Adrenal gland (tissue), 12 donors: ENCODE measurements around the gene CPSF4. TPM values are rescaled to one million over a fixed set of nuclear protein-coding genes. Genes with fewer than 3 reads are reported as not detected.

ENCODE experiments used
- DNase-seq, 7 donors: peaks; one replicate each; pipeline ENCODE4 v3.0.0-alpha.2; 2019 to 2020
- H3K27ac ChIP-seq, 5 donors: fragments of 200-600 bp; sonication (generic) in 4 of 5; 1 replicate in 3 of 5; 2 replicates in 2 of 5; pipeline versions ENCODE4 v1.5.1 to v1.8.0; 2016 to 2020; ENCODE audit warnings: mild to moderate bottlenecking in 1 of 5
- H3K27me3 ChIP-seq: fragments of 200-600 bp; 2 replicates; pipeline ENCODE4 v1.8.0; 2021
- H3K36me3 ChIP-seq, 2 donors: fragments of 200-600 bp; replicated peaks in 1 of 2; 1 replicate in 1 of 2; 2 replicates in 1 of 2; pipeline versions ENCODE4 v1.5.1 to v1.8.0; 2018 to 2022
- H3K4me1 ChIP-seq, 2 donors: fragments of 200-600 bp; replicated peaks in 1 of 2; 1 replicate in 1 of 2; 2 replicates in 1 of 2; pipeline versions ENCODE4 v1.5.1 to v1.8.0; 2018 to 2021
- H3K4me3 ChIP-seq, 4 donors: fragments of 200-600 bp; sonication (generic) in 3 of 4; one replicate each; pipeline ENCODE4 v1.5.1; 2016 to 2018
- H3K9me3 ChIP-seq, 3 donors: fragments of 200-600 bp; sonication (generic) in 1 of 3; replicated peaks in 1 of 3; 1 replicate in 2 of 3; 2 replicates in 1 of 3; pipeline versions ENCODE4 v1.5.1 to v1.8.0; 2016 to 2021
- POLR2A ChIP-seq, 2 donors: fragments of 450-650 bp; IDR thresholded peaks; one replicate each; pipeline ENCODE4 v1.6.1; 2017; ENCODE audit warnings: antibody characterized with exemption in 2 of 2, mild to moderate bottlenecking in 2 of 2, moderate library complexity in 1 of 2
- WGBS, 4 donors: extraction: QIAGEN DNeasy Blood & Tissue Kit in 2 of 4; methylation state at CpG; one replicate each; pipeline versions ENCODE4 v1.1.5 to v1.1.7; 2013 to 2017; 5-methylcytosine and 5-hydroxymethylcytosine counted together
- intact Hi-C, 2 donors: fragments of 100-400 bp; cut with DNase I; formaldehyde crosslinking; loops; one replicate each; pipeline versions ENCODE4 v1.14.1 to v1.15.0; 2022 to 2023
- polyA plus RNA-seq, 3 donors: library from polyadenylated mRNA; stranded (reverse); fragments of 200-250 nt in 2 of 3; fragments of 350-450 nt in 1 of 3; fragmentation: Illumina TruSeq in 1 of 3; extraction: RNeasy Lipid Tissue Mini Kit (QIAGEN cat#74804) in 1 of 3; gene quantifications; one replicate each; pipeline ENCODE4 v1.2.3, GENCODE V29; 2013 to 2014
- total RNA-seq, 9 donors: library from RNA; depleted of rRNA in 4 of 9; stranded (reverse); fragments of >200 nt in 4 of 9; fragments of 120-200 nt in 1 of 9; fragmentation: NEBNext Ultra II Directional in 1 of 9; extraction: Animal tissue kit (Norgen Biotek cat#: 25700) in 1 of 9; gene quantifications; one replicate each; pipeline versions ENCODE4 v1.1.0 to v1.2.4, GENCODE V29; 2013 to 2023
- TF ChIP-seq, protein P1 (sequence below), 6 experiments: fragments of 450-650 bp in 4 of 6; fragments of 200-600 bp in 2 of 6; sonication (generic) in 1 of 6; IDR thresholded peaks; 1 replicate in 5 of 6; 2 replicates in 1 of 6; pipeline versions ENCODE4 v1.5.1 to v1.8.0; 2016 to 2021; ENCODE audit warnings: antibody characterized with exemption in 6 of 6, mild to moderate bottlenecking in 2 of 6, moderate library complexity in 1 of 6
- donor health status: healthy with polysubstance abuse.
- donor health status: Bipolar disorder and iron deficiency.
- donor health status: DM: yes; HTN: yes; CAD: no.
- donor health status: DM: no; HTN: no; CAD: no.
- donor health status: DM: no; HTN: no; CAD: no.
- donor health status: DM: yes; HTN: yes; CAD: no.

CPSF4 gene
- total and polyA plus RNA-seq, 12 donors = 16.0 to 40.5 (median 28.0) TPM

DNA sequence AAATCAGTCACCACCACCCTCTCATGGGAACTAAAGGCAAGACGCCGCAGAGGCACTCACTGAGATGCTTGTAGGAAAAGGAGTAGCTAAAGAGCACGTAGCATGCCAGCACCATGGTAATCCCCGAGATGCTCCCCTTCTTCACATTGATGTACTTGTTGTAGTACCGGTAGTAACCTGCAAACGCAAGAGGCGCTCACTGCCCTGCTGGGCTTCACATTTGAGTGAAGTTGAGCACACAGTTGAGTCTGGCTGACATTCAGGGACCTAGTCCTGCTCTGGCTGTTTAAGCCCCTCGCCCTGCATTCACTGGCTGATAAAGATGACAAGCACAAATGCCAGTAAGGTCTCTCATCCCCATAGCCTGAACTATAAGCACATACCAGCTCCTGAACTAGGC is 20.3 kb downstream of the CPSF4 start:
- TF ChIP-seq, protein P1, sequence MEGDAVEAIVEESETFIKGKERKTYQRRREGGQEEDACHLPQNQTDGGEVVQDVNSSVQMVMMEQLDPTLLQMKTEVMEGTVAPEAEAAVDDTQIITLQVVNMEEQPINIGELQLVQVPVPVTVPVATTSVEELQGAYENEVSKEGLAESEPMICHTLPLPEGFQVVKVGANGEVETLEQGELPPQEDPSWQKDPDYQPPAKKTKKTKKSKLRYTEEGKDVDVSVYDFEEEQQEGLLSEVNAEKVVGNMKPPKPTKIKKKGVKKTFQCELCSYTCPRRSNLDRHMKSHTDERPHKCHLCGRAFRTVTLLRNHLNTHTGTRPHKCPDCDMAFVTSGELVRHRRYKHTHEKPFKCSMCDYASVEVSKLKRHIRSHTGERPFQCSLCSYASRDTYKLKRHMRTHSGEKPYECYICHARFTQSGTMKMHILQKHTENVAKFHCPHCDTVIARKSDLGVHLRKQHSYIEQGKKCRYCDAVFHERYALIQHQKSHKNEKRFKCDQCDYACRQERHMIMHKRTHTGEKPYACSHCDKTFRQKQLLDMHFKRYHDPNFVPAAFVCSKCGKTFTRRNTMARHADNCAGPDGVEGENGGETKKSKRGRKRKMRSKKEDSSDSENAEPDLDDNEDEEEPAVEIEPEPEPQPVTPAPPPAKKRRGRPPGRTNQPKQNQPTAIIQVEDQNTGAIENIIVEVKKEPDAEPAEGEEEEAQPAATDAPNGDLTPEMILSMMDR (IDR thresholded peaks at IDR 0.05) = peak in 3 of 6 experiments; percentile 12 to 22 (median 14)
- no peak for TF ChIP-seq POLR2A (IDR thresholded peaks at IDR 0.05)
- H3K27ac ChIP-seq = peak overlapping the region in 2 of 5 donors; percentile 25 to 47
- DNase-seq = no peak
- intact Hi-C loops = no loop called here
- H3K36me3 ChIP-seq = peaks cover 0 to 59% of the 10 kb centered on the region in 2 donors
- no peak overlapping the region for H3K4me3 ChIP-seq
- 89 to 99% (median 95%) methylated on average over 8 of the region's 8 CpGs for WGBS, 4 donors
- no peaks in the 10 kb centered on the region for H3K9me3 ChIP-seq
- H3K4me1 ChIP-seq = peaks cover 11 to 22% of the 10 kb centered on the region in 2 donors
- no peaks in the 10 kb centered on the region for H3K27me3 ChIP-seq

DNA sequence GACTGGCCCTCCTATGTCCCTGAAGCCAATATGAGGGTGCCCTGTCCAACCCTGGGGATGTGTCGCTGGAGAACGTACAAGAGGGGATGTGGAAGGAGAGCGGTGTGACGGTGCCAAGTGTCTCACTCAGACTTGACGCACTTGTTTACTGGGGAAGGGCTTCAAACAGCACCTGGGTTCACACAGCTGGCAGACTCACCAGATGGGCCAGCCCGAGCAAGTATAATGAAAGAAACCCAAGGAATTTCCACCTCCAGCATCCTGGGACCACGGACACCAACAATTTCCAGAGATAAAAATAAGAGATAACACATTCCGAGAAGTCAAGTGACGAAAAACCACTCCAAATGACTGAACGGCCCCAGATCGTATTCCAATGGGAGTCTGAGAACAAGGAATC is 21.9 kb downstream of the CPSF4 start:
- H3K9me3 ChIP-seq = no peaks in the 10 kb centered on the region
- intact Hi-C loops = no loop called here
- no peak for DNase-seq
- no peak overlapping the region for H3K4me3 ChIP-seq
- peak overlapping the region in 2 of 5 donors; percentile 31 to 47 for H3K27ac ChIP-seq
- H3K27me3 ChIP-seq = no peaks in the 10 kb centered on the region
- TF ChIP-seq POLR2A (IDR thresholded peaks at IDR 0.05) = no peak
- TF ChIP-seq, protein P1 (IDR thresholded peaks at IDR 0.05) = no peak
- peaks cover 16 to 34% of the 10 kb centered on the region in 2 donors for H3K4me1 ChIP-seq
- peaks cover 0 to 44% of the 10 kb centered on the region in 2 donors for H3K36me3 ChIP-seq
- WGBS, 4 donors = 74 to 86% (median 79%) methylated on average over 11 of the region's 11 CpGs

DNA sequence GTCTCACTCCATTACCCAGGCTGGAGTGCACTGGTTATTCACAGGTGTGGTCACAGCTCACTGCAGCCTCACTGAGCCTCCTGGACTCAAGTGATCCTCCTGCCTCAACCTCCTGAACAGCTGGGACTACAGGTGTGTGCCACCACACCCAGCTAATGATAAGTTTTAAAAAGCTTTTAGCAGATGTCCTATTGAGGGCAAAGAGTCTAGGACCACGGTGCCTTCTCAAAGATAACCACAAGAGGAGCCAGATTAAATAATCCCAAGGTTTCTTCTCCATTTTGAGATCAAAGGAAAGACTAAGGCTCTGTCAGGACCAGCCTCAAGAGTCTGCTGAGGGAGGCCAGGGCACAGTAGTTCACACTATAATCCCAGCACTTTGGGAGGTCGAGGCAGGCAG is 22.5 kb downstream of the CPSF4 start:
- Histone ChIP-seq H3K4me1 (peaks cover 16 to 35% of the 10 kb centered on the region in 2 donors), H3K9me3 (no peaks in the 10 kb centered on the region), H3K27ac (peak overlapping the region in 1 of 5 donors; percentile 31), H3K36me3 (peaks cover 0 to 39% of the 10 kb centered on the region in 2 donors), H3K4me3 (no peak overlapping the region), H3K27me3 (no peaks in the 10 kb centered on the region)
- WGBS, 4 donors = 83 to 100% (median 87%) methylated on average over 1 to 2 of the region's 2 CpGs
- DNase-seq = no peak
- TF ChIP-seq POLR2A (IDR thresholded peaks at IDR 0.05) = no peak
- TF ChIP-seq, protein P1 (IDR thresholded peaks at IDR 0.05) = no peak
- intact Hi-C loops = no loop called here

DNA sequence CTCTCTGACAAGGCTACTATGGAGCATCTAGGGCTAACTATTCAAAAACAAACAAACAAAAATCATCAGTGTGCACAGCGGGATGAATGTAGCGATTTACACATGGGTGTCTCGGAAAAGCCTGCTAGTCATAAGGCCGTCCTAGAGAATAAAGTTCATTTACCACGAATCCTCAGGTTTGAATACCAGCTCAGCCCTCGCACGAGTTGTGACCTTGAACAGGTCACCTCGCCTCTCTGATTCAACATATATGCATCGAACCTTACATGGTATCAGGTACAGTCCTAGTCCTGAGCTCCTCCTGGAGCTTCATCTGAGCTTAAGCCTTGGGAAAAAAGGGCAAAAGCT is 26.7 kb downstream of the CPSF4 start:
- no peak for DNase-seq
- WGBS, 4 donors = 0 to 5% (median 3%) methylated on average over 7 to 9 of the region's 9 CpGs
- H3K36me3 ChIP-seq = no peaks in the 10 kb centered on the region
- peaks cover 8 to 28% of the 10 kb centered on the region in 2 donors for H3K4me1 ChIP-seq
- H3K27me3 ChIP-seq = no peaks in the 10 kb centered on the region
- peak overlapping the region; percentile 74 to 94 (median 87) for H3K27ac ChIP-seq
- peak overlapping the region; percentile 52 to 92 (median 84) for H3K4me3 ChIP-seq
- intact Hi-C loops = no loop called here
- H3K9me3 ChIP-seq = no peaks in the 10 kb centered on the region
- no peak for TF ChIP-seq POLR2A (IDR thresholded peaks at IDR 0.05)
- TF ChIP-seq, protein P1 (IDR thresholded peaks at IDR 0.05) = no peak
